Right hindlimb (tissue), 1 donor: ENCODE data around the gene ACE.
A peak's percentile ranks its signal among the peaks of the same experiment; 100 is the strongest.

Experiments
- DNase-seq: peaks from one replicate; pipeline ENCODE4 v3.0.0-alpha.2; 2018

The ACE gene

GRCh38 chr17:63476854-63477479 lies at the start of gene ACE:
Gene ACE (plus strand): TSS chr17:63477061. CDS start chr17:63477095, 34 bp downstream.
- DNase-seq, result peak; percentile 48

GRCh38 chr17:63429766-63430165 lies 47.1 kb upstream of the ACE start:
- no peak for DNase-seq

GRCh38 chr17:63430223-63430622 lies 46.6 kb upstream of the ACE start:
- no peak for DNase-seq

GRCh38 chr17:63431618-63431938 lies 45.3 kb upstream of the ACE start:
- DNase-seq, result no peak

- no peak for DNase-seq
These were observed 44.7 kb upstream of the ACE start for GRCh38 chr17:63431939-63432804.

- peak; percentile 70 for DNase-seq
These were observed 42.9 kb upstream of the ACE start for GRCh38 chr17:63433746-63434591.

GRCh38 chr17:63434951-63435571 lies 41.8 kb upstream of the ACE start:
- no peak for DNase-seq

GRCh38 chr17:63435681-63436522 lies 41.0 kb upstream of the ACE start:
- DNase-seq, result no peak

GRCh38 chr17:63436523-63437110 lies 40.2 kb upstream of the ACE start:
- no peak for DNase-seq

GRCh38 chr17:63437287-63438091 lies 39.4 kb upstream of the ACE start:
- no peak for DNase-seq

- DNase-seq, result no peak
These were observed 38.5 kb upstream of the ACE start for GRCh38 chr17:63438092-63439051.

- DNase-seq, result no peak
These were observed 37.2 kb upstream of the ACE start for GRCh38 chr17:63439687-63440086.

- no peak for DNase-seq
These were observed 36.6 kb upstream of the ACE start for GRCh38 chr17:63440127-63440769.

GRCh38 chr17:63440770-63441335 lies 36.0 kb upstream of the ACE start:
- DNase-seq, result no peak

- DNase-seq, result no peak
These were observed 35.2 kb upstream of the ACE start for GRCh38 chr17:63441654-63442053.

GRCh38 chr17:63442074-63442473 lies 34.8 kb upstream of the ACE start:
- DNase-seq, result no peak

- no peak for DNase-seq
These were observed 34.3 kb upstream of the ACE start for GRCh38 chr17:63442549-63443035.

GRCh38 chr17:63443053-63443452 lies 33.8 kb upstream of the ACE start:
- no peak for DNase-seq

GRCh38 chr17:63444457-63444856 lies 32.4 kb upstream of the ACE start:
- no peak for DNase-seq
